GM12878 (cell line): Measurements from ENCODE around the gene HID1. TPM values are rescaled to one million over a fixed set of nuclear protein-coding genes. Genes with fewer than 3 reads are reported as not detected.

Source experiments
- ATAC-seq: fragments of 200-7000 bp; cut with Tn5 transposase; 3 replicates; pipeline ENCODE4 v1.9.1; 2020; ENCODE audit warnings: mild to moderate bottlenecking, moderate library complexity
- BruUV-seq: library from RNA; stranded (reverse); fragments of 400-500 nt; replicated peaks from 2 replicates; lab custom pipeline; 2021; lab: Mats Ljungman, UMichigan
- CTCF ChIA-PET: fragments of 300-600 bp; sonication (Branson Sonifier 250); formaldehyde crosslinking; extraction: SDS; loops from one replicate; lab custom pipeline; 2021; ENCODE audit warnings: inconsistent platforms; lab: Yijun Ruan, JAX
- POLR2A ChIA-PET: fragments of 350-600 bp; formaldehyde crosslinking; extraction: SDS; loops from one replicate; lab custom pipeline; 2021; ENCODE audit warnings: inconsistent platforms; lab: Charles Lee
- RAD21 ChIA-PET: fragments of 300-600 bp; sonication (Branson Sonifier 250); formaldehyde crosslinking; loops from one replicate; lab custom pipeline; 2023; ENCODE audit warnings: antibody characterized with exemption; ENCODE audit not compliant: unreplicated experiment; lab: Charles Lee
- SMC1A ChIA-PET: fragments of 300-600 bp; sonication (Branson Sonifier 250); formaldehyde crosslinking; loops from one replicate; lab custom pipeline; 2023; ENCODE audit not compliant: unreplicated experiment, uncharacterized antibody; lab: Charles Lee
- DNase-seq: peaks from one replicate; pipeline ENCODE4 v3.0.0-alpha.2; 2011; ENCODE audit warnings: low read depth, low spot score
- FAIRE-seq: peaks from 3 replicates; lab custom pipeline; 2011; peaks lifted over from hg19 to GRCh38; lab: Jason Lieb, UNC
- H2AFZ ChIP-seq: 2 replicates; pipeline ENCODE4 v1.6.0; 2011; ENCODE audit warnings: low read depth, low read length, control low read depth; ENCODE audit not compliant: control insufficient read depth
- H3K27ac ChIP-seq: 2 replicates; pipeline ENCODE4 v1.5.1; 2011; ENCODE audit warnings: control low read depth; ENCODE audit not compliant: control insufficient read depth, insufficient read depth
- H3K27me3 ChIP-seq, 2 experiments: replicated peaks in 1 of 2; 2 replicates each; pipeline versions ENCODE4 v1.6.0 to v1.6.1; 2011; ENCODE audit warnings: low read length in 1 of 2; ENCODE audit not compliant: control insufficient read depth in 2 of 2, insufficient read depth in 2 of 2
- H3K36me3 ChIP-seq, 2 experiments: 2 replicates each; pipeline ENCODE4 v1.5.1; 2011; ENCODE audit warnings: low read length in 1 of 2; ENCODE audit not compliant: control insufficient read depth in 2 of 2, insufficient read depth in 2 of 2
- H3K4me1 ChIP-seq: 2 replicates; pipeline ENCODE4 v1.6.1; 2011; ENCODE audit warnings: mild to moderate bottlenecking, low read length, moderate library complexity, mixed read lengths; ENCODE audit not compliant: control insufficient read depth, insufficient read depth
- H3K4me2 ChIP-seq: 2 replicates; pipeline ENCODE4 v1.6.0; 2011; ENCODE audit warnings: control low read depth; ENCODE audit not compliant: control insufficient read depth, insufficient read depth
- H3K4me3 ChIP-seq: fragments of 200-600 bp; sonication (generic); 2 replicates; pipeline ENCODE4 v1.5.1; 2016
- H3K79me2 ChIP-seq: 2 replicates; pipeline ENCODE4 v1.6.0; 2011; ENCODE audit warnings: low read length; ENCODE audit not compliant: control insufficient read depth, insufficient read depth
- H3K9ac ChIP-seq: 2 replicates; pipeline ENCODE4 v1.8.0; 2011; ENCODE audit warnings: low read length, control low read depth, mixed read lengths; ENCODE audit not compliant: control insufficient read depth, insufficient read depth
- H3K9me3 ChIP-seq: replicated peaks from 3 replicates; pipeline ENCODE4 v1.5.1; 2011; ENCODE audit warnings: mild to moderate bottlenecking, low read length; ENCODE audit not compliant: control insufficient read depth, insufficient read depth
- H4K20me1 ChIP-seq: 2 replicates; pipeline ENCODE4 v1.6.0; 2011; ENCODE audit not compliant: control insufficient read depth, insufficient read depth
- BMI1 ChIP-seq: fragments of 450-650 bp; IDR thresholded peaks from 2 replicates; pipeline ENCODE4 v1.6.1; 2016; ENCODE audit warnings: mild to moderate bottlenecking, moderate library complexity, borderline replicate concordance
- HDAC2 ChIP-seq: fragments of 200-600 bp; sonication (generic); IDR thresholded peaks from 2 replicates; pipeline ENCODE4 v1.6.1; 2017
- JUNB ChIP-seq: IDR thresholded peaks from 2 replicates; pipeline ENCODE4 v1.6.1; 2016; ENCODE audit warnings: antibody characterized with exemption, mild to moderate bottlenecking
- MYC ChIP-seq: IDR thresholded peaks from 2 replicates; pipeline ENCODE4 v1.6.1; 2011; ENCODE audit warnings: mild to moderate bottlenecking, low read length, moderate library complexity, inconsistent platforms; ENCODE audit not compliant: insufficient read depth, insufficient replicate concordance, insufficient read length, severe bottlenecking
- NBN ChIP-seq: fragments of 450-650 bp; IDR thresholded peaks from 2 replicates; pipeline ENCODE4 v1.6.1; 2016
- RBBP5 ChIP-seq: fragments of 200-600 bp; sonication (generic); conservative IDR thresholded peaks from 2 replicates; pipeline ENCODE4 v1.6.1; 2016
- SMARCA5 ChIP-seq: fragments of 450-650 bp; IDR thresholded peaks from 2 replicates; pipeline ENCODE4 v1.6.1; 2017; ENCODE audit warnings: mild to moderate bottlenecking
- WGBS: methylation state at CpG from one replicate; pipeline ENCODE4 v1.1.6; 2016; ENCODE audit warnings: low lambda C conversion rate; ENCODE audit not compliant: insufficient replicate concordance, insufficient coverage; ENCODE audit errors: missing lambda C conversion rate; 5-methylcytosine and 5-hydroxymethylcytosine counted together
- in situ Hi-C: fragments of 300-500 bp; cut with MboI; formaldehyde crosslinking; loops from 9 replicates; pipeline ENCODE4 v1.14.3; 2018; ENCODE audit warnings: mixed read lengths
- intact Hi-C: fragments of 100-400 bp; cut with micrococcal nuclease; formaldehyde crosslinking; loops from one replicate; pipeline ENCODE4 v1.14.2; 2022; ENCODE audit not compliant: unreplicated experiment
- polyA plus RNA-seq, 11 experiments: library from polyadenylated mRNA; depleted of rRNA in 4 of 11; unstranded in 6 of 11; stranded (reverse) in 5 of 11; fragments of >200 nt; fragmentation: Nextera tagmentation in 4 of 11; fragmentation: Illumina TruSeq in 1 of 11; extraction: Ambion mirVana in 4 of 11; extraction: Trizol in 1 of 11; gene quantifications; 1 replicate in 1 of 11; 2 replicates in 10 of 11; pipeline versions ENCODE4 v1.2.1 to v1.2.3, GENCODE V29; 2011 to 2016; ENCODE audit warnings: inconsistent platforms in 2 of 11, missing spikeins in 2 of 11, low read depth in 1 of 11
- total RNA-seq, 4 experiments: library from RNA; depleted of rRNA in 3 of 4; stranded (reverse); fragments of >200 nt in 3 of 4; fragmentation: Illumina TruSeq in 1 of 4; extraction: Trizol in 1 of 4; gene quantifications; 2 replicates each; pipeline versions ENCODE4 v1.2.1 to v1.2.3, GENCODE V29; 2013 to 2021
- TF ChIP-seq, protein P1 (sequence below): fragments of 450-650 bp; IDR thresholded peaks from 2 replicates; pipeline ENCODE4 v1.6.1; 2016; ENCODE audit warnings: mild to moderate bottlenecking
- TF ChIP-seq, protein P2 (sequence below): IDR thresholded peaks from 2 replicates; pipeline ENCODE4 v1.6.1; 2011; ENCODE audit warnings: borderline replicate concordance, low read depth, mild to moderate bottlenecking, moderate library complexity, mixed read lengths, low read length; ENCODE audit not compliant: insufficient read depth; ENCODE audit errors: extremely low read length
- TF ChIP-seq, protein P3 (sequence below): fragments of 450-650 bp; IDR thresholded peaks from 2 replicates; pipeline ENCODE4 v1.6.1; 2017; ENCODE audit warnings: antibody characterized with exemption, mild to moderate bottlenecking, moderate library complexity
- TF ChIP-seq, protein P4 (sequence below): fragments of 450-650 bp; IDR thresholded peaks from 2 replicates; pipeline ENCODE4 v1.6.1; 2018; ENCODE audit warnings: borderline replicate concordance, mild to moderate bottlenecking; ENCODE audit not compliant: partially characterized antibody
- TF ChIP-seq, protein P5 (sequence below): fragments of 450-650 bp; formaldehyde crosslinking; IDR thresholded peaks from 2 replicates; pipeline ENCODE4 v1.4.0; 2020; ENCODE audit warnings: mild to moderate bottlenecking, moderate library complexity

The HID1 gene
- total and polyA plus RNA-seq, 10 of the 15 experiments (the other 5 are each of a cell fraction or from before 2014, with no cell fraction given), result 0.04 to 0.77 (median 0.32) TPM; not detected in 2

DNA sequence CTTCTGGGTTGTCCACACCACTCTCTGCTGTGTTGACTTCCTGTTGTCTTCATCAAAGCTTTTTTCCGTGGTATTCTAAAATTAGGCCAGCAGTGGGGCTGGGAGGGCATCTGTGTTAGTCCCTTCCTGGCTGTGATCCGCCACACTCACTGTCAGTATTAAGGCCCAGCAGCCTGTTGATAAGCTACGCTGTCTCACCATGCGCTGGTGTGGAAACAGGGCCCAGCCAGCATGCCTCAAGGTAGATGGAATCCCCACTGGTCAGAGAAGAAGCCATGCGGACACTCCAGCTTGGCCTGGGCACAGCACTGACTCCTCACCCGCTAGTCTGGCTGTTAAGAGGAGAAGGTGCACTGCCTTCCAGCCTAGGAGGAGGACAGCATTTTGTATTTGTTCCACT, 26.2 kb upstream of the HID1 start:
- no peak for FAIRE-seq
- no peak overlapping the region for H2AFZ ChIP-seq
- no peaks in the 10 kb centered on the region for H3K9me3 ChIP-seq
- no peak for ATAC-seq
- no peaks in the 10 kb centered on the region for H4K20me1 ChIP-seq
- H3K36me3 ChIP-seq, result no peaks in the 10 kb centered on the region
- no peak overlapping the region for H3K4me3 ChIP-seq
- no peak overlapping the region for H3K4me2 ChIP-seq
- no peaks in the 10 kb centered on the region for H3K4me1 ChIP-seq
- no peak overlapping the region; the same call in 1 of the 2 replicates for H3K9ac ChIP-seq
- POLR2A ChIA-PET, result interaction anchor here (0.6 kb wide), 1 partner anchor 10 kb away, joined by 3 read pairs; no protein-coding TSS in a partner anchor
- no TSS peak for BruUV-seq
- DNase-seq, result no peak
- no peak overlapping the region for H3K27ac ChIP-seq
- intact Hi-C loops (no loop called here), in situ Hi-C loops (no loop called here)
- CTCF ChIA-PET, result interaction anchor here (0.9 kb wide), 1 partner anchor 37 kb away, joined by 4 read pairs; no protein-coding TSS in a partner anchor
- SMC1A ChIA-PET, result interaction anchor here (1.3 to 1.7 kb wide), 3 partner anchors 8 to 37 kb away, joined by 3 to 7 read pairs (median 3); no protein-coding TSS in a partner anchor
- WGBS, result 68% methylated on average over 6 of the region's 6 CpGs
- RAD21 ChIA-PET, result interaction anchor here (1.2 kb wide), 1 partner anchor 93 kb away, joined by 3 read pairs; no protein-coding TSS in a partner anchor
- no peaks in the 10 kb centered on the region for H3K27me3 ChIP-seq
- no peaks in the 10 kb centered on the region for H3K79me2 ChIP-seq
- TF ChIP-seq, protein P1, sequence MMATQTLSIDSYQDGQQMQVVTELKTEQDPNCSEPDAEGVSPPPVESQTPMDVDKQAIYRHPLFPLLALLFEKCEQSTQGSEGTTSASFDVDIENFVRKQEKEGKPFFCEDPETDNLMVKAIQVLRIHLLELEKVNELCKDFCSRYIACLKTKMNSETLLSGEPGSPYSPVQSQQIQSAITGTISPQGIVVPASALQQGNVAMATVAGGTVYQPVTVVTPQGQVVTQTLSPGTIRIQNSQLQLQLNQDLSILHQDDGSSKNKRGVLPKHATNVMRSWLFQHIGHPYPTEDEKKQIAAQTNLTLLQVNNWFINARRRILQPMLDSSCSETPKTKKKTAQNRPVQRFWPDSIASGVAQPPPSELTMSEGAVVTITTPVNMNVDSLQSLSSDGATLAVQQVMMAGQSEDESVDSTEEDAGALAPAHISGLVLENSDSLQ, result no peak
- TF ChIP-seq RBBP5, result no peak
- no peak for TF ChIP-seq MYC
- TF ChIP-seq, protein P2, sequence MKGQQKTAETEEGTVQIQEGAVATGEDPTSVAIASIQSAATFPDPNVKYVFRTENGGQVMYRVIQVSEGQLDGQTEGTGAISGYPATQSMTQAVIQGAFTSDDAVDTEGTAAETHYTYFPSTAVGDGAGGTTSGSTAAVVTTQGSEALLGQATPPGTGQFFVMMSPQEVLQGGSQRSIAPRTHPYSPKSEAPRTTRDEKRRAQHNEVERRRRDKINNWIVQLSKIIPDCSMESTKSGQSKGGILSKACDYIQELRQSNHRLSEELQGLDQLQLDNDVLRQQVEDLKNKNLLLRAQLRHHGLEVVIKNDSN, result no peak
- no peak for TF ChIP-seq BMI1
- TF ChIP-seq, protein P3, sequence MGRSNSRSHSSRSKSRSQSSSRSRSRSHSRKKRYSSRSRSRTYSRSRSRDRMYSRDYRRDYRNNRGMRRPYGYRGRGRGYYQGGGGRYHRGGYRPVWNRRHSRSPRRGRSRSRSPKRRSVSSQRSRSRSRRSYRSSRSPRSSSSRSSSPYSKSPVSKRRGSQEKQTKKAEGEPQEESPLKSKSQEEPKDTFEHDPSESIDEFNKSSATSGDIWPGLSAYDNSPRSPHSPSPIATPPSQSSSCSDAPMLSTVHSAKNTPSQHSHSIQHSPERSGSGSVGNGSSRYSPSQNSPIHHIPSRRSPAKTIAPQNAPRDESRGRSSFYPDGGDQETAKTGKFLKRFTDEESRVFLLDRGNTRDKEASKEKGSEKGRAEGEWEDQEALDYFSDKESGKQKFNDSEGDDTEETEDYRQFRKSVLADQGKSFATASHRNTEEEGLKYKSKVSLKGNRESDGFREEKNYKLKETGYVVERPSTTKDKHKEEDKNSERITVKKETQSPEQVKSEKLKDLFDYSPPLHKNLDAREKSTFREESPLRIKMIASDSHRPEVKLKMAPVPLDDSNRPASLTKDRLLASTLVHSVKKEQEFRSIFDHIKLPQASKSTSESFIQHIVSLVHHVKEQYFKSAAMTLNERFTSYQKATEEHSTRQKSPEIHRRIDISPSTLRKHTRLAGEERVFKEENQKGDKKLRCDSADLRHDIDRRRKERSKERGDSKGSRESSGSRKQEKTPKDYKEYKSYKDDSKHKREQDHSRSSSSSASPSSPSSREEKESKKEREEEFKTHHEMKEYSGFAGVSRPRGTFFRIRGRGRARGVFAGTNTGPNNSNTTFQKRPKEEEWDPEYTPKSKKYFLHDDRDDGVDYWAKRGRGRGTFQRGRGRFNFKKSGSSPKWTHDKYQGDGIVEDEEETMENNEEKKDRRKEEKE, result no peak
- TF ChIP-seq JUNB, result no peak
- TF ChIP-seq, protein P4, sequence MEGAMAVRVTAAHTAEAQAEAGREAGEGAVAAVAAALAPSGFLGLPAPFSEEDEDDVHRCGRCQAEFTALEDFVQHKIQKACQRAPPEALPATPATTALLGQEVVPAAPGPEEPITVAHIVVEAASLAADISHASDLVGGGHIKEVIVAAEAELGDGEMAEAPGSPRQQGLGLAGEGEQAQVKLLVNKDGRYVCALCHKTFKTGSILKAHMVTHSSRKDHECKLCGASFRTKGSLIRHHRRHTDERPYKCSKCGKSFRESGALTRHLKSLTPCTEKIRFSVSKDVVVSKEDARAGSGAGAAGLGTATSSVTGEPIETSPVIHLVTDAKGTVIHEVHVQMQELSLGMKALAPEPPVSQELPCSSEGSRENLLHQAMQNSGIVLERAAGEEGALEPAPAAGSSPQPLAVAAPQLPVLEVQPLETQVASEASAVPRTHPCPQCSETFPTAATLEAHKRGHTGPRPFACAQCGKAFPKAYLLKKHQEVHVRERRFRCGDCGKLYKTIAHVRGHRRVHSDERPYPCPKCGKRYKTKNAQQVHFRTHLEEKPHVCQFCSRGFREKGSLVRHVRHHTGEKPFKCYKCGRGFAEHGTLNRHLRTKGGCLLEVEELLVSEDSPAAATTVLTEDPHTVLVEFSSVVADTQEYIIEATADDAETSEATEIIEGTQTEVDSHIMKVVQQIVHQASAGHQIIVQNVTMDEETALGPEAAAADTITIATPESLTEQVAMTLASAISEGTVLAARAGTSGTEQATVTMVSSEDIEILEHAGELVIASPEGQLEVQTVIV, result no peak
- TF ChIP-seq HDAC2, result no peak
- TF ChIP-seq, protein P5, sequence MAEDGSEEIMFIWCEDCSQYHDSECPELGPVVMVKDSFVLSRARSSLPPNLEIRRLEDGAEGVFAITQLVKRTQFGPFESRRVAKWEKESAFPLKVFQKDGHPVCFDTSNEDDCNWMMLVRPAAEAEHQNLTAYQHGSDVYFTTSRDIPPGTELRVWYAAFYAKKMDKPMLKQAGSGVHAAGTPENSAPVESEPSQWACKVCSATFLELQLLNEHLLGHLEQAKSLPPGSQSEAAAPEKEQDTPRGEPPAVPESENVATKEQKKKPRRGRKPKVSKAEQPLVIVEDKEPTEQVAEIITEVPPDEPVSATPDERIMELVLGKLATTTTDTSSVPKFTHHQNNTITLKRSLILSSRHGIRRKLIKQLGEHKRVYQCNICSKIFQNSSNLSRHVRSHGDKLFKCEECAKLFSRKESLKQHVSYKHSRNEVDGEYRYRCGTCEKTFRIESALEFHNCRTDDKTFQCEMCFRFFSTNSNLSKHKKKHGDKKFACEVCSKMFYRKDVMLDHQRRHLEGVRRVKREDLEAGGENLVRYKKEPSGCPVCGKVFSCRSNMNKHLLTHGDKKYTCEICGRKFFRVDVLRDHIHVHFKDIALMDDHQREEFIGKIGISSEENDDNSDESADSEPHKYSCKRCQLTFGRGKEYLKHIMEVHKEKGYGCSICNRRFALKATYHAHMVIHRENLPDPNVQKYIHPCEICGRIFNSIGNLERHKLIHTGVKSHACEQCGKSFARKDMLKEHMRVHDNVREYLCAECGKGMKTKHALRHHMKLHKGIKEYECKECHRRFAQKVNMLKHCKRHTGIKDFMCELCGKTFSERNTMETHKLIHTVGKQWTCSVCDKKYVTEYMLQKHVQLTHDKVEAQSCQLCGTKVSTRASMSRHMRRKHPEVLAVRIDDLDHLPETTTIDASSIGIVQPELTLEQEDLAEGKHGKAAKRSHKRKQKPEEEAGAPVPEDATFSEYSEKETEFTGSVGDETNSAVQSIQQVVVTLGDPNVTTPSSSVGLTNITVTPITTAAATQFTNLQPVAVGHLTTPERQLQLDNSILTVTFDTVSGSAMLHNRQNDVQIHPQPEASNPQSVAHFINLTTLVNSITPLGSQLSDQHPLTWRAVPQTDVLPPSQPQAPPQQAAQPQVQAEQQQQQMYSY, result no peak
- TF ChIP-seq NBN, result no peak
- TF ChIP-seq SMARCA5, result no peak
